Stomach (tissue), 9 donors: ENCODE measurements around the gene TRIM38. TPM values are rescaled to one million over a fixed set of nuclear protein-coding genes. Genes with fewer than 3 reads are reported as not detected.

Source experiments
- DNase-seq, 2 donors: peaks; one replicate each; pipeline versions ENCODE4 v3.0.0 to v3.0.0-alpha.2; 2013 to 2019
- H3K27ac ChIP-seq, 5 donors: fragments of 200-600 bp in 4 of 5; sonication (generic) in 4 of 5; one replicate each; pipeline ENCODE4 v1.5.1; 2013 to 2019; ENCODE audit warnings: mild to moderate bottlenecking in 1 of 5, moderate library complexity in 1 of 5
- H3K27me3 ChIP-seq, 3 donors: fragments of 200-600 bp; sonication (generic); one replicate each; pipeline ENCODE4 v1.5.1; 2017 to 2019; ENCODE audit warnings: mixed run types in 1 of 3
- H3K36me3 ChIP-seq, 4 donors: fragments of 200-600 bp; sonication (generic); 1 replicate in 3 of 4; 2 replicates in 1 of 4; pipeline ENCODE4 v1.5.1; 2016 to 2019
- H3K4me1 ChIP-seq, 4 donors: fragments of 200-600 bp; sonication (generic); one replicate each; pipeline ENCODE4 v1.5.1; 2016 to 2019
- H3K4me3 ChIP-seq, 4 donors: fragments of 200-600 bp; sonication (generic) in 3 of 4; one replicate each; pipeline ENCODE4 v1.5.1; 2016 to 2019; ENCODE audit warnings: mild to moderate bottlenecking in 1 of 4
- H3K9me3 ChIP-seq, 4 donors: fragments of 200-600 bp; sonication (generic); one replicate each; pipeline ENCODE4 v1.5.1; 2016 to 2019
- CTCF ChIP-seq, 7 experiments: fragments of 450-650 bp in 4 of 7; fragments of 200-600 bp in 3 of 7; sonication (generic) in 3 of 7; IDR thresholded peaks; one replicate each; pipeline ENCODE4 v1.5.1; 2016 to 2019; ENCODE audit warnings: antibody characterized with exemption in 7 of 7, control low read depth in 2 of 7, mild to moderate bottlenecking in 1 of 7
- EP300 ChIP-seq: sonication (generic); formaldehyde crosslinking; IDR thresholded peaks from one replicate; pipeline ENCODE4 v1.6.1; 2017; ENCODE audit warnings: antibody characterized with exemption
- POLR2A ChIP-seq, 4 donors: fragments of 450-650 bp; IDR thresholded peaks; one replicate each; pipeline ENCODE4 v1.6.1; 2016; ENCODE audit warnings: antibody characterized with exemption in 4 of 4, control low read depth in 2 of 4, mild to moderate bottlenecking in 1 of 4, moderate library complexity in 1 of 4
- POLR2AphosphoS5 ChIP-seq, 3 donors: sonication (generic); formaldehyde crosslinking; IDR thresholded peaks; one replicate each; pipeline ENCODE4 v1.6.1; 2016; ENCODE audit warnings: antibody characterized with exemption in 3 of 3
- WGBS, 5 donors: extraction: QIAGEN DNeasy Blood & Tissue Kit in 3 of 5; methylation state at CpG; one replicate each; pipeline versions ENCODE4 v1.1.5 to v1.1.7; 2013 to 2018; 5-methylcytosine and 5-hydroxymethylcytosine counted together
- intact Hi-C: fragments of 100-400 bp; cut with DNase I; formaldehyde crosslinking; loops from one replicate; pipeline ENCODE4 v1.15.1; 2023; ENCODE audit warnings: low total_unique reads
- polyA plus RNA-seq, 3 donors: library from polyadenylated mRNA; stranded (reverse); fragments of 200-250 nt; gene quantifications; one replicate each; pipeline ENCODE4 v1.2.3, GENCODE V29; 2013
- total RNA-seq, 5 donors: library from RNA; depleted of rRNA; stranded (reverse); fragments of >200 nt; gene quantifications; one replicate each; pipeline versions ENCODE4 v1.1.0 to v1.2.3, GENCODE V29; 2014 to 2016
- donor health status: healthy with polysubstance abuse.
- donor health status: Bipolar disorder and iron deficiency.
- donor health status: healthy.

The TRIM38 gene
- total and polyA plus RNA-seq, 8 donors: 3.7 to 11.3 (median 6.0) TPM

GRCh38 chr6:26025894-26026832 is 63.6 kb downstream of the TRIM38 start:
- peak overlapping the region; percentile 49 to 63 (median 59) for H3K4me3 ChIP-seq
- peak overlapping the region; percentile 93 to 99 (median 96) for H3K27ac ChIP-seq
- no peaks in the 10 kb centered on the region for H3K9me3 ChIP-seq
- TF ChIP-seq POLR2AphosphoS5 (IDR thresholded peaks at IDR 0.05) (peak; percentile 86 to 90 (median 87)), EP300 (no peak), POLR2A (IDR thresholded peaks at IDR 0.05) (peak in 2 of 4 donors; percentile 36 to 44), CTCF (IDR thresholded peaks at IDR 0.05) (peak in 5 of 7 experiments; percentile 73 to 93 (median 83))
- H3K36me3 ChIP-seq: no peaks in the 10 kb centered on the region
- 1% methylated on average over 23 of the region's 23 CpGs for WGBS, 5 donors
- intact Hi-C loops: no loop called here
- DNase-seq: peak; percentile 97 to 99
- H3K4me1 ChIP-seq: peaks cover 10 to 38% (median 23%) of the 10 kb centered on the region in 4 donors
- H3K27me3 ChIP-seq: no peaks in the 10 kb centered on the region

GRCh38 chr6:26026833-26027490 is 64.4 kb downstream of the TRIM38 start:
- Histone ChIP-seq H3K27me3 (no peaks in the 10 kb centered on the region), H3K4me3 (peak overlapping the region; percentile 49 to 63 (median 59)), H3K4me1 (peaks cover 10 to 44% (median 29%) of the 10 kb centered on the region in 4 donors), H3K27ac (peak overlapping the region; percentile 93 to 99 (median 96)), H3K36me3 (no peaks in the 10 kb centered on the region), H3K9me3 (no peaks in the 10 kb centered on the region)
- no peak for TF ChIP-seq CTCF (IDR thresholded peaks at IDR 0.05)
- TF ChIP-seq POLR2A (IDR thresholded peaks at IDR 0.05): peak in 2 of 4 donors; percentile 96 to 99
- TF ChIP-seq POLR2AphosphoS5 (IDR thresholded peaks at IDR 0.05): peak; percentile 100
- no peak for TF ChIP-seq EP300
- 0% methylated on average over 44 of the region's 44 CpGs for WGBS, 5 donors
- DNase-seq: peak; percentile 93 to 98
- intact Hi-C loops: no loop called here

GRCh38 chr6:26027491-26028211 is 65.0 kb downstream of the TRIM38 start:
- Histone ChIP-seq H3K36me3 (no peaks in the 10 kb centered on the region), H3K4me1 (peaks cover 15 to 49% (median 32%) of the 10 kb centered on the region in 4 donors), H3K4me3 (peak overlapping the region; percentile 49 to 63 (median 59)), H3K27ac (peak overlapping the region; percentile 93 to 99 (median 96)), H3K27me3 (no peaks in the 10 kb centered on the region), H3K9me3 (no peaks in the 10 kb centered on the region)
- TF ChIP-seq EP300 (no peak), POLR2A (IDR thresholded peaks at IDR 0.05) (no peak), POLR2AphosphoS5 (IDR thresholded peaks at IDR 0.05) (no peak), CTCF (IDR thresholded peaks at IDR 0.05) (no peak)
- WGBS, 5 donors: 56 to 60% (median 59%) methylated on average over 9 of the region's 9 CpGs
- intact Hi-C loops: no loop called here
- no peak for DNase-seq

GRCh38 chr6:26028212-26028745 is 65.7 kb downstream of the TRIM38 start:
- 88 to 93% (median 91%) methylated on average over 6 of the region's 6 CpGs for WGBS, 5 donors
- TF ChIP-seq EP300 (no peak), POLR2A (IDR thresholded peaks at IDR 0.05) (no peak), POLR2AphosphoS5 (IDR thresholded peaks at IDR 0.05) (no peak), CTCF (IDR thresholded peaks at IDR 0.05) (no peak)
- Histone ChIP-seq H3K9me3 (no peaks in the 10 kb centered on the region), H3K27me3 (no peaks in the 10 kb centered on the region), H3K27ac (peak overlapping the region in 1 of 5 donors; percentile 98), H3K4me1 (peaks cover 17 to 54% (median 37%) of the 10 kb centered on the region in 4 donors), H3K36me3 (no peaks in the 10 kb centered on the region), H3K4me3 (no peak overlapping the region)
- intact Hi-C loops: no loop called here
- no peak for DNase-seq
